T follicular helper cell (primary cell): ENCODE results near the gene AP4S1.

Source experiments
- DNase-seq: peaks from one replicate; pipeline ENCODE4 v3.0.0-alpha.2; 2020; ENCODE audit warnings: low read depth

Gene AP4S1

GRCh38 chr14:31006703-31007102 lies 18.7 kb upstream of the AP4S1 start:
- DNase-seq: no peak

GRCh38 chr14:31009836-31010574 lies 15.4 kb upstream of the AP4S1 start:
- DNase-seq: no peak

- DNase-seq: no peak
Observed at GRCh38 chr14:31010935-31011334, 14.5 kb upstream of the AP4S1 start.

GRCh38 chr14:31013841-31014240 lies 11.6 kb upstream of the AP4S1 start:
- DNase-seq: no peak

- no peak for DNase-seq
Observed at GRCh38 chr14:31018057-31018645, 7.3 kb upstream of the AP4S1 start.

GRCh38 chr14:31020834-31021575 lies 4.4 kb upstream of the AP4S1 start:
- DNase-seq: no peak

GRCh38 chr14:31021576-31021949 lies 3.9 kb upstream of the AP4S1 start:
- no peak for DNase-seq

GRCh38 chr14:31022386-31022785 lies 3.1 kb upstream of the AP4S1 start:
- DNase-seq: no peak

- no peak for DNase-seq
Observed at GRCh38 chr14:31024010-31024480, 1.4 kb upstream of the AP4S1 start.

- no peak for DNase-seq
Observed at GRCh38 chr14:31024577-31025366, 677 bp upstream of the AP4S1 start.

GRCh38 chr14:31026077-31026449 lies 614 bp downstream of the AP4S1 start, which contains the start of gene STRN3:
STRN3 (minus strand) TSS chr14:31026379; CDS start chr14:31026185, 194 bp downstream.
- DNase-seq: peak; percentile 0

GRCh38 chr14:31026450-31027235 lies 1.2 kb downstream of the AP4S1 start:
- DNase-seq: peak; percentile 81

GRCh38 chr14:31027847-31028246 lies 2.4 kb downstream of the AP4S1 start:
- DNase-seq: no peak

GRCh38 chr14:31029016-31029970 lies 3.8 kb downstream of the AP4S1 start:
- no peak for DNase-seq

- DNase-seq: no peak
Observed at GRCh38 chr14:31030469-31030868, 5.0 kb downstream of the AP4S1 start.

GRCh38 chr14:31036552-31036951 lies 11.1 kb downstream of the AP4S1 start:
- no peak for DNase-seq

GRCh38 chr14:31037709-31038221 lies 12.3 kb downstream of the AP4S1 start:
- no peak for DNase-seq

- DNase-seq: no peak
Observed at GRCh38 chr14:31038521-31039166, 13.2 kb downstream of the AP4S1 start.

- DNase-seq: no peak
Observed at GRCh38 chr14:31042300-31042699, 16.9 kb downstream of the AP4S1 start.
